Coronary artery (tissue), 2 donors: ENCODE results near the gene TICRR.

ENCODE experiments used
- DNase-seq: peaks from one replicate; pipeline ENCODE4 v3.0.0-alpha.2; 2017; ENCODE audit warnings: low spot score
- H3K27ac ChIP-seq, 2 donors: fragments of 200-600 bp; sonication (generic); one replicate each; pipeline ENCODE4 v1.5.1; 2016 to 2019
- H3K4me3 ChIP-seq: fragments of 200-600 bp; sonication (generic); 2 replicates; pipeline ENCODE4 v1.5.1; 2016; ENCODE audit warnings: mild to moderate bottlenecking, moderate library complexity
- CTCF ChIP-seq: fragments of 200-600 bp; sonication (generic); IDR thresholded peaks from one replicate; pipeline ENCODE4 v1.5.1; 2019; ENCODE audit warnings: antibody characterized with exemption

TICRR gene, protein sequence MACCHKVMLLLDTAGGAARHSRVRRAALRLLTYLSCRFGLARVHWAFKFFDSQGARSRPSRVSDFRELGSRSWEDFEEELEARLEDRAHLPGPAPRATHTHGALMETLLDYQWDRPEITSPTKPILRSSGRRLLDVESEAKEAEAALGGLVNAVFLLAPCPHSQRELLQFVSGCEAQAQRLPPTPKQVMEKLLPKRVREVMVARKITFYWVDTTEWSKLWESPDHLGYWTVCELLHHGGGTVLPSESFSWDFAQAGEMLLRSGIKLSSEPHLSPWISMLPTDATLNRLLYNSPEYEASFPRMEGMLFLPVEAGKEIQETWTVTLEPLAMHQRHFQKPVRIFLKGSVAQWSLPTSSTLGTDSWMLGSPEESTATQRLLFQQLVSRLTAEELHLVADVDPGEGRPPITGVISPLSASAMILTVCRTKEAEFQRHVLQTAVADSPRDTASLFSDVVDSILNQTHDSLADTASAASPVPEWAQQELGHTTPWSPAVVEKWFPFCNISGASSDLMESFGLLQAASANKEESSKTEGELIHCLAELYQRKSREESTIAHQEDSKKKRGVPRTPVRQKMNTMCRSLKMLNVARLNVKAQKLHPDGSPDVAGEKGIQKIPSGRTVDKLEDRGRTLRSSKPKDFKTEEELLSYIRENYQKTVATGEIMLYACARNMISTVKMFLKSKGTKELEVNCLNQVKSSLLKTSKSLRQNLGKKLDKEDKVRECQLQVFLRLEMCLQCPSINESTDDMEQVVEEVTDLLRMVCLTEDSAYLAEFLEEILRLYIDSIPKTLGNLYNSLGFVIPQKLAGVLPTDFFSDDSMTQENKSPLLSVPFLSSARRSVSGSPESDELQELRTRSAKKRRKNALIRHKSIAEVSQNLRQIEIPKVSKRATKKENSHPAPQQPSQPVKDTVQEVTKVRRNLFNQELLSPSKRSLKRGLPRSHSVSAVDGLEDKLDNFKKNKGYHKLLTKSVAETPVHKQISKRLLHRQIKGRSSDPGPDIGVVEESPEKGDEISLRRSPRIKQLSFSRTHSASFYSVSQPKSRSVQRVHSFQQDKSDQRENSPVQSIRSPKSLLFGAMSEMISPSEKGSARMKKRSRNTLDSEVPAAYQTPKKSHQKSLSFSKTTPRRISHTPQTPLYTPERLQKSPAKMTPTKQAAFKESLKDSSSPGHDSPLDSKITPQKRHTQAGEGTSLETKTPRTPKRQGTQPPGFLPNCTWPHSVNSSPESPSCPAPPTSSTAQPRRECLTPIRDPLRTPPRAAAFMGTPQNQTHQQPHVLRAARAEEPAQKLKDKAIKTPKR (N-terminal part only)

GRCh38 chr15:89575146-89575655 lies at the start of gene TICRR:
TSS of gene TICRR (plus strand) at chr15:89575469. CDS start at chr15:89575587, 118 bp downstream.
- Histone ChIP-seq H3K4me3 (peak within 1 kb of the TSS; percentile 82), H3K27ac (no peak within 1 kb of the TSS)
- TF ChIP-seq CTCF: no peak
- DNase-seq: peak; percentile 97

GRCh38 chr15:89526181-89526580 lies 49.1 kb upstream of the TICRR start:
- TF ChIP-seq CTCF: no peak
- no peak for DNase-seq
- Histone ChIP-seq H3K27ac (no peak overlapping the region), H3K4me3 (no peak overlapping the region)

GRCh38 chr15:89526601-89527441 lies 48.4 kb upstream of the TICRR start:
- H3K4me3 ChIP-seq: no peak overlapping the region
- no peak for DNase-seq
- no peak for TF ChIP-seq CTCF
- H3K27ac ChIP-seq: no peak overlapping the region

GRCh38 chr15:89528757-89529352 lies 46.4 kb upstream of the TICRR start:
- TF ChIP-seq CTCF: no peak
- H3K4me3 ChIP-seq: no peak overlapping the region
- no peak for DNase-seq
- no peak overlapping the region for H3K27ac ChIP-seq

GRCh38 chr15:89530976-89531375 lies 44.3 kb upstream of the TICRR start:
- TF ChIP-seq CTCF: no peak
- Histone ChIP-seq H3K4me3 (no peak overlapping the region), H3K27ac (no peak overlapping the region)
- DNase-seq: no peak
